K562 (cell line): Measurements from ENCODE around the gene ADCY5.

Experiments
- ATF2 ChIP-seq: sonication (generic); formaldehyde crosslinking; IDR thresholded peaks from 2 replicates; pipeline ENCODE4 v1.8.1; 2022; ENCODE audit warnings: missing genetic modification reagents
- BRD9 ChIP-seq: fragments of 450-650 bp; IDR thresholded peaks from 2 replicates; pipeline ENCODE4 v1.6.1; 2018; ENCODE audit warnings: low read depth; ENCODE audit not compliant: partially characterized antibody
- BRF2 ChIP-seq: IDR thresholded peaks from 3 replicates; pipeline ENCODE4 v1.6.1; 2011; ENCODE audit warnings: borderline replicate concordance, mild to moderate bottlenecking; ENCODE audit not compliant: insufficient read length, insufficient read depth
- EZH2 ChIP-seq: IDR thresholded peaks from 2 replicates; pipeline ENCODE4 v1.6.1; 2012; ENCODE audit warnings: low read depth, mild to moderate bottlenecking, inconsistent platforms, low read length, borderline replicate concordance
- MBD1 ChIP-seq: fragments of 250-450 bp; sonication (Bioruptor Pico); IDR thresholded peaks from 2 replicates; pipeline ENCODE4 v1.8.0; 2022; ENCODE audit warnings: inconsistent platforms
- NR2C2 ChIP-seq, 2 experiments: fragments of 200-800 bp in 1 of 2; sonication (Bioruptor generic) in 1 of 2; sonication (generic) in 1 of 2; formaldehyde crosslinking in 1 of 2; IDR thresholded peaks; 2 replicates each; pipeline versions ENCODE4 v1.6.1 to v1.8.0; 2016 to 2022; ENCODE audit warnings: mild to moderate bottlenecking in 1 of 2, missing compliant biosample characterization in 1 of 2, missing genetic modification characterization in 1 of 2, missing genetic modification reagents in 1 of 2
- RBM34 ChIP-seq: fragments of 200-400 bp; formaldehyde crosslinking; IDR thresholded peaks from 2 replicates; pipeline ENCODE4 v1.6.1; 2018; ENCODE audit warnings: low read length, borderline replicate concordance; ENCODE audit not compliant: insufficient read depth
- ZNF217 ChIP-seq: sonication (generic); formaldehyde crosslinking; IDR thresholded peaks from 2 replicates; pipeline ENCODE4 v1.8.0; 2022; ENCODE audit warnings: mild to moderate bottlenecking, missing genetic modification reagents
- ZNF3 ChIP-seq: fragments of 250-450 bp; sonication (Bioruptor Pico); IDR thresholded peaks from 2 replicates; pipeline ENCODE4 v1.5.0; 2021; ENCODE audit warnings: mild to moderate bottlenecking, moderate library complexity
- ZNF778 ChIP-seq: fragments of 450-650 bp; formaldehyde crosslinking; IDR thresholded peaks from 2 replicates; pipeline ENCODE4 v1.4.0; 2020; ENCODE audit warnings: mild to moderate bottlenecking, moderate library complexity
- ZNF79 ChIP-seq: fragments of 250-450 bp; sonication (Bioruptor Pico); IDR thresholded peaks from 2 replicates; pipeline ENCODE4 v1.4.0; 2020; ENCODE audit warnings: low read depth, mild to moderate bottlenecking, moderate library complexity

GRCh38 chr3:123483146-123483545, 34.3 kb upstream of the ADCY5 start:
- TF ChIP-seq BRD9 (no peak), NR2C2 (CRISPR knock-in tag; IDR thresholded peaks at IDR 0.05) (no peak), NR2C2 (tag; IDR thresholded peaks at IDR 0.05) (no peak), ZNF3 (no peak), ATF2 (CRISPR knock-in tag) (no peak), ZNF778 (no peak), RBM34 (no peak), EZH2 (no peak), ZNF79 (CRISPR knock-in tag) (no peak), BRF2 (no peak), ZNF217 (no peak), MBD1 (CRISPR knock-in tag) (no peak)
